Right kidney (tissue), 1 donor: ENCODE measurements around the gene ZFYVE21.

ENCODE experiments used
- DNase-seq: peaks from one replicate; pipeline ENCODE4 v3.0.0-alpha.2; 2016

The ZFYVE21 gene

DNA sequence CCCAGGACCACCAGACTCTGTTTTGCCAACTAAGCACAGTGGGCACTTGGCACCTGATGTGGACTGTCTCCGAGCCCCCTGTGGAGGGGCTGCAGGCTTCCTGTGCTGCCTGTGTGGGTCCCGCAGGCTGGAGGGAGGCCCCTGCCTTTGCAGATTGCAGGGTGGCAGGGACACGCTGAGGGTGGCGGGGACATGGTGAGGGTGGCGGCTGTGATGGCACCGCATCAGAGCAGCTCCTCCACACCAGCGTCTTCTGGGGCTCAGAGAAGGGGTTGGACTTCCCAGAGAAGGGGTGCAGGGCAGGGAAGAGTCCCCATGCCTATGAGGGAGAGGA, 8.1 kb downstream of the ZFYVE21 start:
- no peak for DNase-seq

DNA sequence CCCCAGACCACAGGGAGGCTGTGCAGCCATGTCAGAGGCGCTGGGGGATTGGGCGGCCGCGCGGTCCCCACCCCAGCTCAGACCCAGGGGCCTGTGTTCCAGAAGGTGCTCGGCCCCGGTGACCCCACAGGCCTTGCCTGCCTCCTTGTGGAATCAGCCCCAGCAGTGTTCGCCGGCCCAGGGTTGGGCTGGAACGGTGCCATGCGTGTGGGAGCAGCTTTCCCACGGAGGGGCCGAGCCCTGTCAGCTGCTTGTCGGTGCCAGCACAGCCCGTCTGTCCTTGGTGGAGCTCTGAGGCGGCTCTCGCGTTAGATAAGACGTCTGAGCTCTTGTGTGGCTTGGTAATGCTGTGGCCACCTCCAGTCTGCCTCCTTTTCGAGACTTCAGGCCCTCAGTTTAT, 8.5 kb downstream of the ZFYVE21 start:
- DNase-seq, result no peak

DNA sequence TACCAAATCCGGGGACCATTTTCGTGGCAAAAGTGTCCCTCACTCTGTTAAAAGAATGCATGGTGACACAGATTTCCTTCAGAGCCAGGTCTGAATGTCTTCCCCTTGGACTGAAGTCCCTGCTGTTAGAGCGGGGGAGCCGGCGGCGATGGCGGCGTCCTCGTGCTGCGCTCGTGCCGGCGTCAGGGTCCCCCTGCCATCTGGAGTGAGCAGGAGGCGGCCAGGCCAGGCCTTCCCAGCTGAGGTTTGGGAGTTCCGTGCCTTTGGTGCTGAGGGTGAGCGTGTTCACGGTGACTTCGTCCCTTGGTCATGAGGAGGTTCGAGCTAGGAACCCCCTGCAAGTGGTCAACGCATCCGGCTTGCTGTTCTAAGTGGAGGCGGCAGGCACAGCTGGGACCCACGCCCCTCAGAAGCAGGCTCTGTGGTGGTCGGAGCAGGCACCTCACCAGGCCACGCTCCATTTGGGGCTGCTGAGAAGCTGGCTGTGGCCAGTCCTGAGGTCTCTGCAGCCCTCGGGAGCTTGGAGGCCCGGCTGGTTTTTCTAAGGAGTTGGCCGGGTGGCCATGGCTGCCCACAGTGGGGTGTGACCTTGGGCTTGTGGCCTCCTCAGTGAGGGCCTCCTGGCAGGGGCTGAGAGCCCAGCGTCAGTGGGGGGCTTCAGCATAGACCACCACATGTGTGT, 9.5 kb downstream of the ZFYVE21 start:
- no peak for DNase-seq

DNA sequence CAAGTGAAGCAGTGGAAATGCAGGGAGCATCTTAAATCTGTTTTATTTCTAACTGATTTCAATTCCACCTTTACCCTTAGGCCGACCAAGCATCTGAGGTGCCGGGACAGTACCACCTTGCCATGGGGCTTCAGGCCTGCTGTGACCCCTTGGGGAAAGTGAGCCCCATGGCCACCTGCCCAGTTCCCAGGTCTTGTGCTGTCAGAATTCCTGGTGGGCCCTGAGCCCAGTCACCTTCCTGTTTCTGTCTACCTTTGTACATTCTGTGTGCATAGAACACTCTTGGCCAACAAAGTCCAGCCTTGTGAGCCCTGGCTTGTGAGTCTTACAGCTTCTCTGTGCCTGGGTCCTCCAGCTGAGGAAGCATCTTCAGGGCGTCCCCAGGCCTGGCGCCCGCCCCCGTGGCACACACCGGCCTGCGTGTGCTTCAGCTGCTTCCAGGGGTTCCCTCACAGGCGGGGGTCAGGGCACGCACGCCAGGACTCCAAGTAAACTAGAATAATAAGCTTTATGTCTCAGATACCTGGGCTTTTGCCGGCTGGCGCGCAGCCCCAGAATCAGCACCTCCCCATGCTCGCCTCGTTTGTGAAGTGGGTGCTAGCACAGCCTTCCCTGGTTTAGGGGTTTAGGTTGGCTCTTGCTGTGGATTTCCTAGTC, 10.3 kb downstream of the ZFYVE21 start:
- no peak for DNase-seq

DNA sequence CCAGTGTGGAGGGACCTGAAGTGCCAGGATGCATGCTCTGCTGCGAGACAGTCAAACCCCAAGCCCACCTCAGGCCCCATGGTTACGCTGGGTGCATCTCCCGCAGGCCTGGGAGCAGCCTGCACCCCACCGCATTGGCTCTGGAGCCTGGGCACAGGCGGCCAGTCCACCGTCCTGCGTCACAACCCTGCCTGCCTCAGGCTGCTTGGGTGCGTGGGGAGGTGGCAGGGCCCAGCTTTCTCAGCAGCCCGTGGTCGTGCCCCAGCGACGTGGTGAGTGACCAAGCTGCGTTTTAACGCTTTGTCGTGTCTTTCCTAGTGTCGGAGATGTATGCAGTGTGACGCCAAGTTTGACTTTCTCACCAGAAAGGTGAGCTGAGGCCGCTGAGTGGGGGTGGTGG, 10.9 kb downstream of the ZFYVE21 start:
- DNase-seq, result no peak

DNA sequence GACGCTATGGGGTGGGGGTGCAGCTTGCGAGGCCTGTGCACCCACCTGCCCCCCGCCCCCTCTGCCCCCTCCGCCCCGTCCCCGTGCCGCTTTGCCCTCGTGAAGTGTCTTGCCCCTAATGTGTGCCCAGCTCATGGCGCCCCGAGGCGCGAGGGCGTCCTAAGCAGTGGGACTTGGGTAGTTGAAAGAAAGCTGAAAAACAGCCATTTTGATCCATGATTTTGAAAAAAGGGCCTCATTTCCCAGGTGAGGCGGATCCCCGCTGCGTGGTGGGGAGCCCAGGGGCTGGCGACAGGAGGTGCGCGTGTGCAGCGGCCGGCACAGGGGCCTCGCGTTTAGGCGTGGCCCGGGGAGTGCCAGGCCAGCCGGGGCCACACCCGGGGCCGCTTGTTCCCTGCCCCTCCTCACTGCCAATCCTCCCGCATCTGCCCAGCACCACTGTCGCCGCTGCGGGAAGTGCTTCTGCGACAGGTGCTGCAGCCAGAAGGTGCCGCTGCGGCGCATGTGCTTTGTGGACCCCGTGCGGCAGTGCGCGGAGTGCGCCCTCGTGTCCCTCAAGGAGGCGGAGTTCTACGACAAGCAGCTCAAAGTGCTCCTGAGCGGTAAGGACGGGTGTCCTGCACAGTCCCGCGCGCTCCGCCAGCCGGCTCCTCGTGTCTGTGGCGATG, 11.8 kb downstream of the ZFYVE21 start:
- no peak for DNase-seq

DNA sequence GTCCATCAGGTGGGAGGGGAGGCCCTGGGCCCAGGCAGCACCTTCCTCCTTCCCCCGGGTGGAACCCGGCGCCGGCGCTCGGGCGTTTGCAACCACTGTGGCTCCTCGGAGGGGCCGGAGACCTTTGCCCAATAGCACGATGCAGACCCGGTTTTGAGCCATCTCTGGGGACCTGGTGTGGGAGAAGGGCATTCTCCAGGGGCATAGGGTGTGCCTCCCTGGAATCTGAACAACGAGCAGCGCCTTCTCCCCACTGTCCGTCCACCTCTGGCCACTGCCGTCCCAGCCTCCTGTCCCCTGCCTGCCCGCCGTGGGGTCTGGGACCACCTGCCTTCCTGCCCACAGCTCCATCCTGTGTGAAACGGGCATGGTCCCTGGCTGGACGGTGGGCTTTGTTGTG, 12.5 kb downstream of the ZFYVE21 start:
- DNase-seq, result no peak

DNA sequence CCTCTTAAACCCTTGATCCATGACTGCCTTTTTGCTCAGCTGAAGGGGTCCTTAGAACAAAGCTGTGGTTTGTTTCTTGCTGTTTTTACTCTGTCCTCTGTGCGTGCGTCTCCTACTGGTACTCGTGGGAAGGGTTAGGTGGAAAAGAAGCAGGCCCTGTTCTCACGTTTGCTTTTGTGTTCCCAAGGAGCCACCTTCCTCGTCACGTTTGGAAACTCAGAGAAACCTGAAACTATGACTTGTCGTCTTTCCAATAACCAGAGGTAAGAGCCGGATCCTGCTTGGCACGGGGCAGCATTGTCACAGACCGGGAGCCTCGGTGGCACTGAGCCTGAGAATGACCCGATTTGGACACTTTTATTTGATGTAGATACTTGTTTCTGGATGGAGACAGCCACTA, 13.1 kb downstream of the ZFYVE21 start:
- no peak for DNase-seq

DNA sequence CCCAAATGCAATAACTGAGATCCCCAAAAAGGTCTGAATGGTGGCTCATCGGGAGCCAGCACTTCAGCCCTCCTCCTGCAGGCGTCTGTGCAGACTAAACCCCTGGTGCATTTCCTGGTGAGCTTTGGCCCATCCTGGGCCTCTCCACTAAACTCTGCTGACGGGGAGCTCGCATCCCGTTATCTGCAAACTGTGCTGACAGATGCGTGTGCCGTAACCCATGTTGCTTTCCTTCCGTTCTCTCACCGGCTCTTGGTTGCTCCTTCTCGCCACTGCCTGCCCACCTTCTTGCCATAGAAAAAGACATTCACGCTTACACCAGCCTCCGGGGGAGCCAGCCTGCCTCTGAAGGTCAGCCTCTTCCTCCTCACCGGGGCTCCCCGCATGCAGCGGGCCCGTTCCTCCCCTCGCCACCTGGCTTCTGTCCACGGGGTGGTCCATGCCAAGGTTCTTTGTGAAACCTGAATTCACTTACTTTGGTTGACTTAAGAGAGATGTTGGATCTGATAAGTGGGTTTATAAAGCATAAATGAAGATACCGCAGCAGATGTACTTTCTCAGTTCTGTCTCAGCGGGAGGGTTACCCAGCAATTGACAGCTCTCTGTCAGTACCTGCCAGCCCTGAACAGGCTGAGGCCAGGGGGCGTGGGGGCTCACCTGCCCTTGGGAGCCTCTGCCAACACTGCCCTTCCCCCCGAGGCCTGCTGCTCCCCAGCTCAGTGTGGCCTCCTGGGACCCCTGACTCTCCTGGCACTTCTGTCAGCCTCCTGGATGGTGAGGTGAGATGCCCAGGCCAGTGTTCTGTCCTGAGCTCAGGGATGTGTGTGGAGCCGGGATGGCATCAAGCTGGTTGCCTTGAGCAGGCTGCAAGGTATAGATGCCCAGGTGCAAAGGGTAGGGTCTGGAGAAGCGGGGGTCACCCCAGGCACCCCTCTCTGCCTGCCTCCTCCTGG, 14.2 kb downstream of the ZFYVE21 start:
- DNase-seq, result no peak

DNA sequence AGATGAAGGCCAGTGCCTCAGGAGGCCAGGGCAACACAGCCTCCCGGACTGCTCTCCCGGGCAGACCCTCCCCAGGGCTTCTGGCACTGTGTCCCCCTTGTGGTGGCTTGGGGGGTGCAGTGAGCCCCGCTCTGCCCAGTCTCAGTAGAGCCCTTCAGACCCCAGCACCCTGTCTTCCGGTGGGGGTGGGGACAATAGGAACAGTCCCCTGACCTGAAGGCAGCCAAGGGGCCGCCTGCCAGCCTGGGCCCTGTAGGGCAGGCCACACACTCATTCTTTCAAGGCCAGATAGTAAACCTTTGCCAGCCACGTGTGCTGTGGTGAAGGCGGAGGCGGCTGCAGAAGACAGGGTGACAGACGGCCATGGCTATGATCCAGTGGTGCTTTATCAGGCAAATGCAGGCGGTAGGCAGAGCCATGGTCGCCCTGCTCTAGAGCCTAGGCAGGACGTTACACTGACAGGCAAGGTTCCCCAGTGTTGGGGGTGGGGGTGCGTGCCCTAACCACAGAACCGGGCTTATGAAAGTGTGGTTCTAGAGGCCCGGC, 15.0 kb downstream of the ZFYVE21 start:
- DNase-seq, result no peak

DNA sequence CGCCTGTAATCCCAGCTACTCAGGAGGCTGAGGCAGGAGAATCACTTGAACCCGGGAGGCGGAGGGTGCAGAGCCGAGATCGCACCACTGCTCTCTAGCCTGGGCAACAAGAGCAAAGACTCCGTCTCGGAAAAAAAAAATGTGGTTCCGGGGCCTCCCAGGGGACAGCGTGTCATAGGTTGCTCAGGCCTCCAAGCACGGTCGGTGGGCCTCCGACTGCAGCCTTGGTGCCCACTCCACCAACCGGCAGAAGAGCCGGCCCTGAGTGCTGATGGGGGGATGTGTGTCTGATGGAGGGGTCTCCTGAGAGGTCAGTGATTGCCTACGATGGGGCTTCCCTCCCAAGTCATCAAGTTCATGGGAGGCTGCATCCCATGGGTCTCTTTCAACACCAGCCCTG, 15.9 kb downstream of the ZFYVE21 start:
- DNase-seq, result no peak

DNA sequence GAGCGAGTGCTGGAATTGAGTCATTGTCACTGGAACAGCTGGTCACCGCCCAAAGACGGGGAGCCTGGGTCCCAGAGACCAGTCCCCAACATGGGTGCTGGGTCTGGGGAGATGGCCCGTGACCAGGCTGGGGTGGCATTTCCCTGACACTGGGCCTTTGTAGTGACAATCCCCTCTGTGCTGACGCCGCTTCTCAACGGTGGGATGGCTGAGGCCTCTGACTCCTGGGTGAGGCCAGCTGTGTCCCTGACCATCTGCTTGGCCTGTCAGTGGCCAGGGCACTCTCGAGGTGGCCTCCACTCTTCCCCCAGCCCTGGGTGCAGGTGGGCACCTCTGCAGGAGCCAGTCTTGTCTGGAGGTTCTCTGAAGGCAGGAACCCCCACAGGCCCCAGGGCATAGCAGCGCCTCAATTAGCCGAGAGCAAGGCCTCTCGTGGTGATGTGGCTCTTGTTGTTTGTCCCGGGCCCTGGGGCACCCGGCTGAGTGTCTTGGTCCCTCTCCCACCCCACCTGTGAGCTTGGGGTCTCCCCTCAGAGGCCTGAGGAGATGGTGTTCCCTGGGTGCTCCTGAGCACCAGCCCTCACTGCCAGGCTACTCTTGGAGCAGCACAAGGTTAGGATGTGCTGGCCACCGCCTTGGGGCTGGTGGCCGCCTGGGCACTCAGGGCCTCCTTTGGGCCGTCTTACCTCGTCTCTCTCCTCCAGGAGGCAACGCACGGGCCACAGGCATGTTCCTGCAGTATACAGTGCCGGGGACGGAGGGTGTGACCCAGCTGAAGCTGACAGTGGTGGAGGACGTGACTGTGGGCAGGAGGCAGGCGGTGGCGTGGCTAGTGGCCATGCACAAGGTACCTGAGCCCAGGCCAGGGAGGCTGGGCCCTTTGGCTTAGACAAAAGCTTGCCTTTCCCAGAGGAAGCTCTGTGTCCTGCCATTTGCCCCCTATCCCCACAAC, 16.6 kb downstream of the ZFYVE21 start:
- no peak for DNase-seq

DNA sequence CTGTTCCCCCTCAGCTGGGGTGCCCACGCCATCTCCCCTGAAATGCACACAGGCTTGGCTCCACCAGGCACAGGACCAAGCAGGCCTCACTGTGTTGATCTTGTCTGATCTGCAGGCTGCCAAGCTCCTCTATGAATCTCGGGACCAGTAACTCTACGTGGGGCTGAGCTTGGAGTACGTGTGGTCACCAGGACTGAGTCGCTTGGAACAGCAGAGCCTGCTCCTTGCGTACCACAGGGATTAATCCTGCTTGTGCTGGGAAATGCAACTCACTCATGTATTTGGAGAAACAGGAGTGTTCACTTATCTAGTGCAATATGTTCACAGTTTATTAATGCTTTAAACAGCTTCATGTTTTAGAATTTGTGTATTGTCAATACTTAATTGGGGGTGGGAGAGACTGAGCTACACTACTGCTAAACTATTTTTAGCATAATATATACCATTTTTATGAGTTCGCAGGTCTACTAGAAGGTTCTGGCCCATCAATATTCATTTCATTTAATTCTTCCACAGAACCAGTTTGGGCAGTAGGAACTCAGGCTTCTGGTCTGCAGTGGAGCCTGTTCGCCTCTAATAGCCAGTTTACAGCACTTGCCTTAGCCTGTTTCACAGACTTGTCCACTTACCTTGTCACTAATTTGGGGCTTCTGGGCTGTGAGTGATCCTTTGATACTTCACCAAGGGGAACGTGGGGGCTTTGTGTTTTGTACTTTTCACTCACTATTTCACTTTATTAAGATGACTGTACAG, 17.4 kb downstream of the ZFYVE21 start:
- no peak for DNase-seq

DNA sequence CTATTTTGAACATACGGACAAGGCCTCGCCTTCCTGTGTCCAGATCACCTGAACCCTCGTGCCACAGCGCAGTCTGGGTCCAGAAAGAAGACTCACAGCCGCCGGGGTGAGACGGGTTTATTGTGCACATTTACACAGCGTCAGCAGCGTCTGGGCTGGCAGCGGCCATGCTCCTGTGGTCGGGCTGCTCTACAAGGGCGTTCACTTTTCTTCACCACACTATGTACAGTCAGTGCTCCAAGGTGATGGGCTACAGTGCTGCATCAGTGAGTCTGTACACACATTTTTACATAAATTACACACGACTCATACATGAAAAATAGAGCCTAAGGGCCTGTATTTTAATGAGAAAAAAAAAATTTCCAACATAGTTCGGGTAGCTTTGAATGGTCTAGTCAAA, 18.0 kb downstream of the ZFYVE21 start:
- DNase-seq, result no peak

DNA sequence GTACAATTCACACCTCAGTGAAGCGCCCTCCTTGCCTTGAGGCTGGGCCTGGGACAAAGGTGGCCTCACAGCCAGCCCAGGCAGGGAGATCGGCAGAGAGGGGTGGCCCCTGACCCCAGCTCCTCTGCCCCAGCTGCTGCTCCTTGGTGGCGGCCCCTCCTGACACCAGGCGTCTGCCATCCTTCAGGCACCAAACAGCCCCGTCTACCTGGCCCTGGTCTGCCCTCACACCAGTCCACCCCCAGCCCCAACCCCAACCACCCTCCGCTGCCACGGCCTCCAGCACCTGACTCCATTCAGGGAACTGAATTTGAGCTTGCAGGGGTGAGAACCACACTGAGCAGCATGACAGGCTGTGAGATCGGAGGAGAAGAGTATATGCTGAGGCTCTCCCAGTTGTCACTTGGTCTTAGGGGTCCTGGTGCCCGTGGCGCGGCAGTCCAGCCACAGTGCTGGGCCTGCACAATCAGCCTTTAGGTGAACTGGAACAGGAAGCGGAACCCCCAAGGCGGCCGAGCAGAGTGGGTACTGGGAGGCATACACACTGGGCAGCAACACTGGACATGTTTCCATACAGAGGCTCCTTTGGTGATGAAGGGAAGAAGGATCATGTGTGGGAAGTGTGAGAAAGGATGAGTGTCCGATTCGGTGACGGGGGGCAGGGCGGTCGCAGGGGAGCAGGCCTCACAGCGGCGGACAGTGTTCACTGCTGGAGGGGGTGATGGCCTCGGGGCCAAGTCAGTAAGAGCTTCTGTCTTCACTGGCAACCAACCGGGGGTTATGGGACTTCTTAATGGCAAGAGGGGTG, 18.7 kb downstream of the ZFYVE21 start:
- DNase-seq, result no peak

DNA sequence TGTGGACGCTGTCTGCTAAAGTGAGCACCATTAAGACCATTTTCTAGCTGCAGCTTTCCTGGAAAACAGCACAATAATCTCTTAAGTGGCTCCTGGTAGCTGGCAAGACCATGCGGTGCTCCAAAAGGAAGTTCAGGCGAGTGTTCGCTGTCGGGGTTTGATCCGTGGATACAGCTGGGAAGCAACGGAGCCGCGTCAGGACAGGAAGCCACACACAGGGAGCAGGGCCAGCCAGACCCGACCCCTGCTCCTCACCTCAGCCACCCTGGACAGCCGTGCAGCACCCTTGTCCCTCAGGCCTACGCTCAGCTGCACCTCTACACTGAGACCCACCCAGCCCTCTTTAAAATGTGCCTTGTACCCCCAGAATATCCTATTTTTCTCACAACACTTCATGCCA, 19.4 kb downstream of the ZFYVE21 start:
- DNase-seq, result no peak

DNA sequence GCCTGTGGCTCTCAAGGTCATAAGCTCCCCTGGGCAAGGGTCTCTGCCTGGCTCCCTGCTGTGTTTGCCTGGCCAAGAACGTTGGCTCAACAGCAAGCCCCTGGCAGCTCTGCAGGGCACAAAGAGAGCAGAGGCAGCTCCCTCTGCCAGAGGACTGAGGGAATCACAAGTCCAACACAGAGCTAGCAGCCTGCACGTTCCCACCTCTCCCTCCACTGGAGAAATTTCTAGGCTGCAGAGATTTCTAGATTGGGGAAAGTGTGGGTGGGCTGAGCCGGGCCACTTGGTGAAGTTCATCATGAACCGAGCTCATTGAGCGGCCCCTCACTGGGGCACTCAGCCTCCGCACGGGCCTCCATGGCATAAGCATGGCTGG, 19.8 kb downstream of the ZFYVE21 start:
- DNase-seq, result no peak

DNA sequence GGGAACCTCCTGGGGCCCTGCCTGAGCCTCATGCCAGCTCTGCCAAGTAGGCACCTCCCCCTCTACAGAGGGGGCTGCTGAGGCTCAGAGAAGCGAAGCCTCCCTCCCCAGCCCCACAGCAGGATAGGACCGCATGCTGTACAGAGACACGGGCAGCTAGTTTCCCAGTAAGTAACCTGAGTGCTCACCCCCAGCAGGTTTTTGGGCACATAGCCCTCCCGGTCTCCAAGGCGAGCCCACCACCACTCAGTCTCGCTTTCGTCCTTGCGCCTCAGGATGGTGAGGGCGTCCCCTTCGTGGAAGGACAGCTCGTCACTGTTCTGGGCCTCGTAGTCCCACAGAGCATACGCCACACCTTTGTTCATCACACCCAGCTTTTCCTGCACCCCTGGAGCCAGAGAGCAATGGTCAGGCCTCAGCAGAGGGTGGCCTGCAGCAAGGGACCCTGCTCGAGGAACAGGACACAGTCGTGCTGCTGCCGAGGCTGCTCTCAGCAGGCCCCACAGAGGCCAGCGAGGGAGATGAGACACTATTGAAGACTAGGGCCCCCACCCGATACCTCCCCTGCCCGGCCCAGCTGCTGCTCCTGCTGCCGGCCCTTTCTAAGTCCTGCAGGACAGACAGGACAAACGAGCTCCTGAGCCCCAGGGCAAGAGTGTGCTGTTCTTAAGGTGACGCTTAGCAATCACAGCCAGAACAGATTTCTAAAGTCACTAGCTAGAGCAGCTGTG, 20.4 kb downstream of the ZFYVE21 start:
- no peak for DNase-seq
